ENCODE measurements around the gene OVOL3.

Gene OVOL3

GRCh38 chr19:36101550-36102327, 9.2 kb upstream of the OVOL3 start:
- H3K4me1 Mint-ChIP-seq: no peaks in the 10 kb centered on the region
- DNase-seq: no peak
- no peak overlapping the region for H3K27ac Mint-ChIP-seq
- H3K9me3 Mint-ChIP-seq: no peaks in the 10 kb centered on the region
- no peak overlapping the region for H3K4me3 Mint-ChIP-seq
- H3K27me3 Mint-ChIP-seq (ENCODE audit: low read depth, poor library complexity): no peaks in the 10 kb centered on the region
- peaks cover 17% of the 10 kb centered on the region for H3K36me3 Mint-ChIP-seq (ENCODE audit: low read depth)
- TF ChIP-seq, protein P1, sequence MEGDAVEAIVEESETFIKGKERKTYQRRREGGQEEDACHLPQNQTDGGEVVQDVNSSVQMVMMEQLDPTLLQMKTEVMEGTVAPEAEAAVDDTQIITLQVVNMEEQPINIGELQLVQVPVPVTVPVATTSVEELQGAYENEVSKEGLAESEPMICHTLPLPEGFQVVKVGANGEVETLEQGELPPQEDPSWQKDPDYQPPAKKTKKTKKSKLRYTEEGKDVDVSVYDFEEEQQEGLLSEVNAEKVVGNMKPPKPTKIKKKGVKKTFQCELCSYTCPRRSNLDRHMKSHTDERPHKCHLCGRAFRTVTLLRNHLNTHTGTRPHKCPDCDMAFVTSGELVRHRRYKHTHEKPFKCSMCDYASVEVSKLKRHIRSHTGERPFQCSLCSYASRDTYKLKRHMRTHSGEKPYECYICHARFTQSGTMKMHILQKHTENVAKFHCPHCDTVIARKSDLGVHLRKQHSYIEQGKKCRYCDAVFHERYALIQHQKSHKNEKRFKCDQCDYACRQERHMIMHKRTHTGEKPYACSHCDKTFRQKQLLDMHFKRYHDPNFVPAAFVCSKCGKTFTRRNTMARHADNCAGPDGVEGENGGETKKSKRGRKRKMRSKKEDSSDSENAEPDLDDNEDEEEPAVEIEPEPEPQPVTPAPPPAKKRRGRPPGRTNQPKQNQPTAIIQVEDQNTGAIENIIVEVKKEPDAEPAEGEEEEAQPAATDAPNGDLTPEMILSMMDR (IDR thresholded peaks at IDR 0.05): no peak

DNA sequence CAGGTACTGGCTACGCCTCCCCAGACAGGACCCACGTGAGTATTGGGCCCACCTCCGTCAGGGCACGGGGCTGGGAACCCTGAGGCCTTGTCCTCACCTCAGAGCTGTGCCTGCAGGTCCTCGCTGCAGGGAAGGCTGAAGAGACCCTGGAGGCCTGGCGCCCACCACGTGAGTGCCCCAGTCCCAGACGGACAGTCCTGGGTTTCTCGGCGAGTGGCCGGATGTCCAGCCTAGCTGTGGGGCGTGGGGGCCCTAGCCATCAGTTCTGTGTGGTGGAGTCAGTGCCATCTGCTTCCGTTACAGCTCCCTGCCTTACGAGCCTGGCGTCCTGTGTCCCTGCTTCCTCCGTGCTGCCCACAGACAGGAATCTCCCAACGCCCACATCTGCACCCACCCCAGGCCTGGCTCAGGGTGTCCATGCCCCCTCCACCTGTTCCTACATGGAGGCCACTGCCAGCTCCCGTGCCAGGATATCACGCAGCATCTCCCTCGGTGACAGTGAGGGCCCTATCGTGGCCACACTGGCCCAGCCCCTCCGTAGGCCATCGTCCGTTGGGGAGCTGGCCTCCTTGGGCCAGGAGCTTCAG, 7.8 kb upstream of the OVOL3 start:
- DNase-seq: no peak
- Mint-ChIP-seq H3K36me3 (ENCODE audit: low read depth) (peaks cover 10% of the 10 kb centered on the region), H3K27ac (no peak overlapping the region), H3K4me1 (no peaks in the 10 kb centered on the region), H3K9me3 (no peaks in the 10 kb centered on the region), H3K27me3 (ENCODE audit: low read depth, poor library complexity) (no peaks in the 10 kb centered on the region), H3K4me3 (no peak overlapping the region)
- TF ChIP-seq, protein P1 (IDR thresholded peaks at IDR 0.05): no peak

- Mint-ChIP-seq H3K4me1 (no peaks in the 10 kb centered on the region), H3K36me3 (ENCODE audit: low read depth) (peaks cover 5% of the 10 kb centered on the region), H3K27me3 (ENCODE audit: low read depth, poor library complexity) (no peaks in the 10 kb centered on the region), H3K27ac (no peak overlapping the region), H3K4me3 (no peak overlapping the region), H3K9me3 (no peaks in the 10 kb centered on the region)
- no peak for DNase-seq
- TF ChIP-seq, protein P1 (IDR thresholded peaks at IDR 0.05): no peak
These were observed 6.9 kb upstream of the OVOL3 start for GRCh38 chr19:36103842-36104552.

- DNase-seq: no peak
- peaks cover 3% of the 10 kb centered on the region for H3K4me1 Mint-ChIP-seq
- TF ChIP-seq, protein P1 (IDR thresholded peaks at IDR 0.05): no peak
- no peak overlapping the region for H3K4me3 Mint-ChIP-seq
- no peak overlapping the region for H3K27ac Mint-ChIP-seq
- H3K27me3 Mint-ChIP-seq (ENCODE audit: low read depth, poor library complexity): peaks cover 2% of the 10 kb centered on the region
- H3K9me3 Mint-ChIP-seq: no peaks in the 10 kb centered on the region
- peaks cover 7% of the 10 kb centered on the region for H3K36me3 Mint-ChIP-seq (ENCODE audit: low read depth)
These were observed 4.5 kb upstream of the OVOL3 start for GRCh38 chr19:36106441-36106840.

DNA sequence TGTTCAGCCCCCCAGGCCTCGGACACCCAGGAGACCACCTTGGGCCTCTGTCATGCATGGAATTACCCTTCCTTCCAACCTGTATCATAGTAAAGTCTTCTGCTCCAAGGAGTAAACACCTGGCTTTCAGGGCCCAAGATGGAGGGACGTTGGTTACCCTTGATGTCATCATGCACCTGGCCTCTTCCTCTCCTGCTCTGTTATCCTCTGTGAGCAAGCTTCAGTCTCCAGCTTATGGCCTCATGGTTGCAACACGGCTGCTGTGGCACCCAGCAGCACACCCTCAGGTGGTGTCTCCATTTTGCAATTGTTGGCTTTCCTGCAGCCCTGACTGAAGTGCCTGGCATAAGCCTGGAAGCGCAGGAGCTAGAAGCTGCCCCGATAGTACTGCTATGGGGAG, 4.0 kb upstream of the OVOL3 start:
- H3K9me3 Mint-ChIP-seq: no peaks in the 10 kb centered on the region
- peaks cover 6% of the 10 kb centered on the region for H3K4me1 Mint-ChIP-seq
- H3K4me3 Mint-ChIP-seq: no peak overlapping the region

More for the DNA sequence above, 4.0 kb upstream of the OVOL3 start:
- Mint-ChIP-seq H3K27ac (no peak overlapping the region), H3K27me3 (ENCODE audit: low read depth, poor library complexity) (peaks cover 5% of the 10 kb centered on the region), H3K36me3 (ENCODE audit: low read depth) (peaks cover 9% of the 10 kb centered on the region)
- TF ChIP-seq, protein P1 (IDR thresholded peaks at IDR 0.05): no peak
- no peak for DNase-seq

Data from nephron progenitor cell (in vitro differentiated cells).